GM21526 (cell line): ENCODE measurements around the gene TBCB.

Experiments
- ATAC-seq: cut with Tn5 transposase; IDR thresholded peaks from one replicate; pipeline ENCODE4 v1.9.1; 2021; ENCODE audit warnings: moderate library complexity; ENCODE audit not compliant: unreplicated experiment, low FRiP score

Gene TBCB

DNA sequence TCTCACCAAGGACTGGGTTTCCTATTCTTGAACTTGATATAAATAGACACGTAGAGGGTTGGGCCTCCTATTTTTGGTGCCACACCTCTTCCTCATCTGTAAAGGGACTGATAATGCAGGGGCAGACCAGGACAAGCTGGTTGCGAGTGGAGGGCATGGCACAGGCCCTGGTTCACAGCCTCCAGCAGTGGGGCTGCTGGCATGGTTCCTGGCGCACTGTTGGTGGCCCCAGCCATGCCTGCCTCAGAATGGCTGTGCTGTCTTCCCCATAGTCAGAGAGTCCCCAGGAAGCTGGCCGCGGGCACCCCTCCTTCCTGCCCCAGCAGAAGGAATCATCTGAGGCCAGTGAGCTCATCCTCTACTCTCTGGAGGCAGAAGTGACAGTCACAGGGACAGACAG lies 14.8 kb upstream of the TBCB start:
- no peak for ATAC-seq

- no peak for ATAC-seq
Observed at GRCh38 chr19:36101550-36102327, 13.5 kb upstream of the TBCB start.

DNA sequence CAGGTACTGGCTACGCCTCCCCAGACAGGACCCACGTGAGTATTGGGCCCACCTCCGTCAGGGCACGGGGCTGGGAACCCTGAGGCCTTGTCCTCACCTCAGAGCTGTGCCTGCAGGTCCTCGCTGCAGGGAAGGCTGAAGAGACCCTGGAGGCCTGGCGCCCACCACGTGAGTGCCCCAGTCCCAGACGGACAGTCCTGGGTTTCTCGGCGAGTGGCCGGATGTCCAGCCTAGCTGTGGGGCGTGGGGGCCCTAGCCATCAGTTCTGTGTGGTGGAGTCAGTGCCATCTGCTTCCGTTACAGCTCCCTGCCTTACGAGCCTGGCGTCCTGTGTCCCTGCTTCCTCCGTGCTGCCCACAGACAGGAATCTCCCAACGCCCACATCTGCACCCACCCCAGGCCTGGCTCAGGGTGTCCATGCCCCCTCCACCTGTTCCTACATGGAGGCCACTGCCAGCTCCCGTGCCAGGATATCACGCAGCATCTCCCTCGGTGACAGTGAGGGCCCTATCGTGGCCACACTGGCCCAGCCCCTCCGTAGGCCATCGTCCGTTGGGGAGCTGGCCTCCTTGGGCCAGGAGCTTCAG lies 12.1 kb upstream of the TBCB start:
- ATAC-seq, result no peak

GRCh38 chr19:36103842-36104552 lies 11.3 kb upstream of the TBCB start:
- no peak for ATAC-seq

- ATAC-seq, result no peak
Observed at GRCh38 chr19:36106441-36106840, 8.8 kb upstream of the TBCB start.

- no peak for ATAC-seq
Observed at GRCh38 chr19:36106991-36107390, 8.3 kb upstream of the TBCB start.

GRCh38 chr19:36108684-36109083 lies 6.6 kb upstream of the TBCB start:
- ATAC-seq, result no peak

DNA sequence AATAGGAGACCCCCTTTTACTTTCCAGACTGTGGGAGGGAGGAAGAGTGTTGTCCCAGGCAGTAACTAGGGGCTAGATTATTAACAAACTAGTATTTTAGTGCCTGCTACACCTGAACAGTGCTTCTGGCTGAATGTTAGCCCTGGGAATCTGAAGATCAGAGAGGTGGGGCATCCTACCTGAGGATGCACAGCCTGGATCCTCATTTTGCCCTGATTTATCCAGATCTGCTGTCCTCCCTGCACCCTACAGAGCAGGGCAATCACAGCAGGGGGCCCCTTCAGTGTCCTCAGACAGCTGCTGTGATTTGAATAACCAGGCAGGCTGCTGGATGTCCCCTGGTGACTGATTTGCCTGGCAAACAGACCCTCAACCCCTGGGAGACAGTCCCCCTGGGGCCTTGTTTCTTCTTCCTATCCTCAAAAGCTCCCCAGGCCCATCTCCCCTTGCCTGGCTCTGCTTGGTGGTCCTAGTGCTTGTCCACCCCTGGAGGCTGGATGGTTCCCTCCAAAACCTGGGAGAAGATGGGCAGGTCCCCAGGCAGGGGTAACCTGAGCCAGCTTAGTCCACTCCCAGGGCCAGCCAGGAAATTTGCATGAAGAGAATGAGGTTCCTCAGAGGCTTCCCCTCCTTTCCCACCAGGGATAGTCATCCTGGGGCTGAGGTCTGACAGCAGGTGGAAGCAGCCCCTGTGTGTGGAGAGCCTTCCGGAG lies 4.6 kb upstream of the TBCB start, which contains the start of gene OVOL3:
Gene OVOL3, plus strand, starts transcription at position 657 of the 713 bp plus-strand sequence. CDS start 60 bp downstream, outside the sequence.
- ATAC-seq, result no peak

DNA sequence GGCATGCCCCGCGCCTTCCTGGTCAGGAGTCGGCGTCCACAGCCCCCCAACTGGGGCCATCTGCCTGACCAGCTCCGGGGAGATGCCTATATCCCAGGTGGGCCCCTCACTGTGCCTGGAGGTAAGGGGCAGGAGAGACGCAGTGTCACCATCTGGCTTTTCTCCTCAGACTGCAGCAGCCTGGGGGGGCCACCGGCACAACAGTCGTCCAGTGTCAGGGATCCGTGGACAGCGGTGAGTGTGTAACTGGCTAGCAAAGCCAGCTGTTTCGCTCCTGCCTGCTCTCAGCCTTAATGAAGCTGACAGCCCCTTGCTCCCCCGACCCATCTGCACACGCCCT lies 4.1 kb upstream of the TBCB start:
- no peak for ATAC-seq

DNA sequence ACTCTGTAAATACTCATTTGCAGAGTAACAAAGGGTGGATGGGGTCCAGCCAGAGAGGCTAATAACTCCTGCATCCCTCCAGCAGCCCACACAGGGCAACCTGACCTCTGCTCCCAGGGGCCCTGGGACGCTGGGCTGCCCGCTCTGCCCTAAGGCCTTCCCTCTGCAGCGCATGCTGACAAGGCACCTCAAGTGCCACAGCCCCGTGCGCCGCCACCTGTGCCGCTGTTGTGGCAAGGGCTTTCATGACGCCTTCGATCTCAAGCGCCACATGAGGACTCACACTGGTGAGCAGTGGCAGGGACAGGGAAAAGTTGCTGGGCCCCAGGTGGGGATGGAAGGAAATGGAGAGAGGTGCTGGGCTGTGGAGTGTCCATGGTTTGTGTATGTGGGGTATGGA lies 2.6 kb upstream of the TBCB start:
- no peak for ATAC-seq

- no peak for ATAC-seq
Observed at GRCh38 chr19:36113425-36113824, 1.8 kb upstream of the TBCB start.

DNA sequence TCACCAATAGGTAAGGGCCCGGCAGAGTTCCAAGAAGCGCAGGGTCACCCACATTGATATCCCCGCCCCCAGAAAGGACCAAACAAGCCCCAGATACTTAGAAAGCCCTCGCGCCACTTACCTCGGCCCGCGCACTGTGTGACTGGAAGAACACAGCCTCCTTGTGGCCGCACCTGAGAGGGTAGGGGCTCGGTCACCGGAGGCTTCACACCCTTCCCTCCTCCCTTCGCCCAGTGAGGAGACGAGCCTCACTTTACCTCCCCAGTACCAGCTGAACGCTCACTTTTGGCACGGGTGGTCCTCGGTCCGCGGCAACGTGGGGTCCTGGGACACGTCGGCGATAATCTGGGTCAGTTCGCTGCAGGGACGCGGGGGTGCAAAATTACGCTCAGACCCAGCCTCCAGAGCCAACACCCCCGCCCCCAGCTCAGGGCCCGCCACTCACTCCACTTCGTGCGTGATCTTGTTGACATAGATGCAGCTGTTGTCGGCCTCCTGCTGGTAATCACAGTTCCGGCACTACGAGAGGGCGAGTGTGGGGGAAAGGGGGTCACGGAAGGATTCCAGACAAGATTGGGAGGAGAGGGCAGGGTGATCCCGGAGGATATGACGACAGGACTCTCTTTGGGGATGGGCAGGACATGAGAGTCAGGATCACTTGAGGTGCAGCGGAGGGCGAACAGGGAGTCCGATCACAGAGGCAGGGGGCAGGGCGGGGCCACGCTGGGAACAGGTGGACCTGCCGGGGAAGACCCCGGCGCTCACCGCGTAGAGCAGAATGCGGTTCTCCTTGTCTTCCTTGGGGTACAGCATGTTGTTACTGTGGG lies 1.2 kb upstream of the TBCB start:
- ATAC-seq, result peak; percentile 1

DNA sequence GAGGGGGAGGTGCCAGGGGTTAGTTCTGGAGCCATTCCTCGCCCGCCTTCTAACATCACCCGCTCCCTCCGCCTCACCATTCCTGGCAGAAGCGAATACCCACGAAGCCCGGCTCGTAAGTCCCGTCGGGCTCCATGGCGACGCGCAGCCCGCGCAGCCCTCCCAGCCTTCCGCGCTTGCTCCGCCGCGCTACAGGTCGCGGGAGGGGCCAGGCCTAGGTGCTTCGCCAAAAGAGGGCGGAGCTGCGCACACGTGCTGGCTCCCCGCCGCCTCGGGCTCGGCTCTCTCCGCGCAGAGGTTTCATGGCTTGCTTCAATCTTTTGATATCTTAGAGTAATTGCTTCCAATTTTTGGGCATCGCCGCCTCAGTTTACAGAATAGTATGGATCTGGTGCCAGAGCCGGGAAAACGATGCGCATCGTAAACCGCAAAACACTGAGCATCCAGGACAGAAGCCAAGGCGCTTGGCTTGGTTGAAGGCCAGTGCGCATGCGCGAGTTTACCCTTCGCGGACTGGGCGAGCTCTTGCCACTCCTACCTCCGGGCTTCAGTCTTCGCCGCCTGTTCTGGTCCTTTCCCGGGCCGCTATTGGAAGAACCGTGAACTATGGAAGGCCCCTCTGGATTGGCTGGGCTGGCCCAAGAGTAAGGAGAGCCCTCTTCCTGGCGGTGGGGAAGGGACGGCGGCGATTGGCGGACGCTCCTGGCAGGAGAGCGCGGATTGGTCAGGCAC lies 381 bp upstream of the TBCB start, which contains the start of gene POLR2I:
Gene POLR2I, minus strand, starts transcription at position 155 of the 732 bp plus-strand sequence. Its CDS starts 19 bp downstream, at position 136.
- ATAC-seq, result peak; percentile 71

- ATAC-seq, result no peak
Observed at GRCh38 chr19:36116344-36116637, 1.0 kb downstream of the TBCB start.

- ATAC-seq, result no peak
Observed at GRCh38 chr19:36120092-36120983, 5.1 kb downstream of the TBCB start.

- ATAC-seq, result no peak
Observed at GRCh38 chr19:36120984-36121358, 5.7 kb downstream of the TBCB start.

GRCh38 chr19:36121486-36122124 lies 6.3 kb downstream of the TBCB start:
- no peak for ATAC-seq

DNA sequence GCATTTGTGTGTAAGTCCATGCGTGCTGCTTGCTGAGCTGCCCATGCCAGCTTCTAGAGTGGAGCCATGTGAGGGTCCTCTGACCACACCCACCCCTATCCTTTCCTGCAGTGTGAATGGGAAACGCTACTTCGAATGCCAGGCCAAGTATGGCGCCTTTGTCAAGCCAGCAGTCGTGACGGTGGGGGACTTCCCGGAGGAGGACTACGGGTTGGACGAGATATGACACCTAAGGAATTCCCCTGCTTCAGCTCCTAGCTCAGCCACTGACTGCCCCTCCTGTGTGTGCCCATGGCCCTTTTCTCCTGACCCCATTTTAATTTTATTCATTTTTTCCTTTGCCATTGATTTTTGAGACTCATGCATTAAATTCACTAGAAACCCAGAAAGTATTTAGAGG lies 10.3 kb downstream of the TBCB start:
- ATAC-seq, result no peak
